Ovary (tissue), 9 donors: ENCODE data around the gene TOP3A. TPM values are rescaled to one million over a fixed set of nuclear protein-coding genes. Genes with fewer than 3 reads are reported as not detected.

Source experiments
- DNase-seq, 5 donors: peaks; one replicate each; pipeline ENCODE4 v3.0.0-alpha.2; 2019 to 2020
- H3K27ac ChIP-seq, 2 donors: fragments of 200-600 bp; one replicate each; pipeline versions ENCODE4 v1.5.1 to v1.8.0; 2019 to 2022
- H3K27me3 ChIP-seq: fragments of 200-600 bp; one replicate; pipeline ENCODE4 v1.8.0; 2022
- H3K36me3 ChIP-seq: fragments of 200-600 bp; sonication (generic); one replicate; pipeline ENCODE4 v1.5.1; 2019
- H3K4me1 ChIP-seq: one replicate; pipeline ENCODE4 v1.8.1; 2013; ENCODE audit warnings: mild to moderate bottlenecking, moderate library complexity; ENCODE audit not compliant: insufficient read depth
- H3K4me3 ChIP-seq: fragments of 200-600 bp; sonication (generic); one replicate; pipeline ENCODE4 v1.5.1; 2017
- H3K9me3 ChIP-seq, 2 donors: fragments of 200-600 bp in 1 of 2; sonication (generic) in 1 of 2; one replicate each; pipeline versions ENCODE4 v1.5.1 to v1.8.1; 2013 to 2019; ENCODE audit warnings: mild to moderate bottlenecking in 1 of 2, moderate library complexity in 1 of 2
- CTCF ChIP-seq, 3 donors: fragments of 450-650 bp in 2 of 3; fragments of 200-600 bp in 1 of 3; IDR thresholded peaks; one replicate each; pipeline versions ENCODE4 v1.5.1 to v1.8.0; 2016 to 2022; ENCODE audit warnings: antibody characterized with exemption in 3 of 3, mild to moderate bottlenecking in 1 of 3
- EP300 ChIP-seq: sonication (generic); formaldehyde crosslinking; IDR thresholded peaks from one replicate; pipeline ENCODE4 v1.6.1; 2017; ENCODE audit warnings: antibody characterized with exemption
- POLR2A ChIP-seq: fragments of 450-650 bp; IDR thresholded peaks from one replicate; pipeline ENCODE4 v1.6.1; 2017; ENCODE audit warnings: antibody characterized with exemption, mild to moderate bottlenecking, moderate library complexity
- WGBS, 3 donors: extraction: QIAGEN DNeasy Blood & Tissue Kit in 1 of 3; methylation state at CpG; one replicate each; pipeline versions ENCODE4 v1.1.5 to v1.1.7; 2013 to 2017; 5-methylcytosine and 5-hydroxymethylcytosine counted together
- intact Hi-C, 4 donors: fragments of 100-400 bp; cut with DNase I; formaldehyde crosslinking; loops; one replicate each; pipeline versions ENCODE4 v1.11.0 to v1.15.1; 2022 to 2023
- polyA plus RNA-seq, 2 donors: library from polyadenylated mRNA; stranded (reverse); fragments of 200-250 nt in 1 of 2; fragments of 350-450 nt in 1 of 2; fragmentation: Illumina TruSeq in 1 of 2; extraction: RNeasy Lipid Tissue Mini Kit (QIAGEN cat#74804) in 1 of 2; gene quantifications; one replicate each; pipeline ENCODE4 v1.2.3, GENCODE V29; 2013 to 2014
- total RNA-seq, 7 donors: library from RNA; depleted of rRNA in 2 of 7; stranded (reverse); fragments of >200 nt in 2 of 7; fragmentation: NEBNext Ultra II Directional in 3 of 7; extraction: Animal tissue kit (Norgen Biotek cat#: 25700) in 3 of 7; gene quantifications; one replicate each; pipeline versions ENCODE4 v1.1.0 to v1.2.4, GENCODE V29; 2016 to 2023
- donor health status: DM: no; HTN: no; CAD: no; lungs with moderate emphysema.
- donor health status: DM: no; HTN: no; CAD: no.
- donor health status: Bipolar disorder and iron deficiency.
- donor health status: DM: yes; HTN: yes; CAD: no.
- donor health status: DM: no; HTN: no; CAD: no.
- donor health status: DM: yes; HTN: yes; CAD: no.

TOP3A gene
- total and polyA plus RNA-seq, 9 donors = 12.6 to 35.7 (median 21.3) TPM

- WGBS, 3 donors = 85 to 87% (median 86%) methylated on average over 9 of the region's 9 CpGs
- no peaks in the 10 kb centered on the region for H3K9me3 ChIP-seq
- no peak for TF ChIP-seq CTCF (IDR thresholded peaks at IDR 0.05)
- TF ChIP-seq POLR2A = no peak
- no peak for TF ChIP-seq EP300
- no peaks in the 10 kb centered on the region for H3K36me3 ChIP-seq
- intact Hi-C loops = no loop called here
- no peak overlapping the region for H3K27ac ChIP-seq
- no peak overlapping the region for H3K4me3 ChIP-seq
- peaks cover 2% of the 10 kb centered on the region for H3K4me1 ChIP-seq
- H3K27me3 ChIP-seq = no peaks in the 10 kb centered on the region
- DNase-seq = no peak
Measured at GRCh38 chr17:18250259-18250658, 64.5 kb downstream of the TOP3A start.

- WGBS, 3 donors = 89 to 93% (median 91%) methylated on average over 7 of the region's 7 CpGs
- H3K27me3 ChIP-seq = no peaks in the 10 kb centered on the region
- H3K36me3 ChIP-seq = no peaks in the 10 kb centered on the region
- H3K27ac ChIP-seq = no peak overlapping the region
- H3K4me3 ChIP-seq = no peak overlapping the region
- peaks cover 2% of the 10 kb centered on the region for H3K4me1 ChIP-seq
- TF ChIP-seq EP300 (no peak), POLR2A (no peak), CTCF (IDR thresholded peaks at IDR 0.05) (no peak)
- DNase-seq = no peak
- intact Hi-C loops = loop anchor here in 1 of 4 donors (5.0 kb wide), 1 partner anchor 1932 kb away; no protein-coding TSS in a partner anchor
- H3K9me3 ChIP-seq = no peaks in the 10 kb centered on the region
Measured at GRCh38 chr17:18248811-18249210, 66.0 kb downstream of the TOP3A start.

GRCh38 chr17:18248300-18248731 is 66.5 kb downstream of the TOP3A start:
- 14 to 23% (median 22%) methylated on average over 9 of the region's 9 CpGs for WGBS, 3 donors
- intact Hi-C loops = loop anchor here in 1 of 4 donors (5.0 kb wide), 1 partner anchor 1931 kb away; no protein-coding TSS in a partner anchor
- DNase-seq = peak; percentile 72 to 76 (median 76)
- no peak overlapping the region for H3K4me3 ChIP-seq
- no peaks in the 10 kb centered on the region for H3K36me3 ChIP-seq
- H3K27ac ChIP-seq = peak overlapping the region in 1 of 2 donors; percentile 51
- H3K4me1 ChIP-seq = peaks cover 2% of the 10 kb centered on the region
- no peaks in the 10 kb centered on the region for H3K27me3 ChIP-seq
- no peaks in the 10 kb centered on the region for H3K9me3 ChIP-seq
- TF ChIP-seq EP300 (no peak), CTCF (IDR thresholded peaks at IDR 0.05) (peak in 2 of 3 donors; percentile 67 to 71)

GRCh38 chr17:18247613-18248001 is 67.2 kb downstream of the TOP3A start:
- intact Hi-C loops = loop anchor here in 1 of 4 donors (5.0 kb wide), 1 partner anchor 1930 kb away; no protein-coding TSS in a partner anchor

More at GRCh38 chr17:18247613-18248001, 67.2 kb downstream of the TOP3A start:
- no peak overlapping the region for H3K4me3 ChIP-seq
- TF ChIP-seq EP300 (no peak), CTCF (IDR thresholded peaks at IDR 0.05) (no peak), POLR2A (no peak)
- peak overlapping the region in 1 of 2 donors; percentile 51 for H3K27ac ChIP-seq
- no peaks in the 10 kb centered on the region for H3K9me3 ChIP-seq
- H3K4me1 ChIP-seq = peaks cover 2% of the 10 kb centered on the region
- H3K36me3 ChIP-seq = no peaks in the 10 kb centered on the region
- no peaks in the 10 kb centered on the region for H3K27me3 ChIP-seq
- 26 to 38% (median 32%) methylated on average over 28 to 30 of the region's 30 CpGs for WGBS, 3 donors
- DNase-seq = peak; percentile 60 to 88 (median 72)
